T47D (cell line): ENCODE measurements around the gene RELN.
A peak's percentile ranks its signal among the peaks of the same experiment; 100 is the strongest.
"Not testable (repeated sequence)": the region's sequence is repeated elsewhere in the genome, so short reads cannot be mapped to it uniquely, and the experiment has no call there.

ENCODE experiments used
- DNase-seq, 2 experiments: peaks; one replicate each; pipeline versions ENCODE4 v3.0.0 to v3.0.0-alpha.2; 2011 to 2012; ENCODE audit warnings: low read depth in 1 of 2, low spot score in 1 of 2
- JUND ChIP-seq: IDR thresholded peaks from 2 replicates; pipeline ENCODE4 v1.6.1; 2012; ENCODE audit warnings: low read depth
- in situ Hi-C: cut with HindIII; loops from 2 replicates; pipeline ENCODE4 v1.10.0; 2016; ENCODE audit warnings: low sequenced_read_pairs, low pct_unique_long_range_greater_than_20kb

RELN gene

DNA sequence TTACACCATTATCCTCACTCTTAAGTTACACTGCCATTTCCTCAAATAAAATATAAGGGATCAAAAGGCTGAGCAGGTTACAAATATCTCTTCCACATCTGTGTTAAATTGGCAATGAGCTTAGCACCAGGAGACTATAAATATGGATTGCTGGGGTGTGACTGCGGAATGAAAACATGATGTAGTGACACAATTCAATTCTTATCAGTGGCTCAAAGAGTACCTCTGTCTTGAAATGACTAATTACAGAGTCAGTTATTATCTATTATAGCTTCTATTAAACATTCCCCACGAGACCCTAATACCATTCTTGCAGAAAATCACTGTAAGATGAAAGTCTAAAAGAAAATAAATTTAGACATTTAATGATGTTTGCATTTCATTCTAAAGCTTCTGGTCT lies 67.1 kb downstream of the RELN start:
- DNase-seq = no peak
- in situ Hi-C loops = no loop called here
- no peak for TF ChIP-seq JUND

DNA sequence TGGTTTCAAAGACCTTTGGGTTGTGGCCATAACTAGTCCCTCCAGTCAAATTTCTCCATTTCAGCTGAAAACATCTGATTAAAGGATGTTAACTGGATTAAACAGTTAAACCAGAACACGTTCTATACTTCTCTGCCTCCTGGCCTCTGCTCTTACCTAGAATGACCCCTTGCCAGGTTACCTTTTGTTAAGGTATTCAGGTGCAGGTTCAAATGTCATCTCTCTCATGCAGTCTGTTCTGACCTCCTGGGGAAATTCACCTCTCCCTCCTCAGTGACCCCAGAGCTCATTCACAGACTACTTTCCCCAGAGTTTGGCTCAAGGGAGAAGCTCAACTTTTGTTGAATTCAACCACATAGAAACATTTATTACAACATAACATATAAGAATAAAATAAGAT lies 67.8 kb downstream of the RELN start:
- no peak for DNase-seq
- TF ChIP-seq JUND = no peak
- in situ Hi-C loops = no loop called here

DNA sequence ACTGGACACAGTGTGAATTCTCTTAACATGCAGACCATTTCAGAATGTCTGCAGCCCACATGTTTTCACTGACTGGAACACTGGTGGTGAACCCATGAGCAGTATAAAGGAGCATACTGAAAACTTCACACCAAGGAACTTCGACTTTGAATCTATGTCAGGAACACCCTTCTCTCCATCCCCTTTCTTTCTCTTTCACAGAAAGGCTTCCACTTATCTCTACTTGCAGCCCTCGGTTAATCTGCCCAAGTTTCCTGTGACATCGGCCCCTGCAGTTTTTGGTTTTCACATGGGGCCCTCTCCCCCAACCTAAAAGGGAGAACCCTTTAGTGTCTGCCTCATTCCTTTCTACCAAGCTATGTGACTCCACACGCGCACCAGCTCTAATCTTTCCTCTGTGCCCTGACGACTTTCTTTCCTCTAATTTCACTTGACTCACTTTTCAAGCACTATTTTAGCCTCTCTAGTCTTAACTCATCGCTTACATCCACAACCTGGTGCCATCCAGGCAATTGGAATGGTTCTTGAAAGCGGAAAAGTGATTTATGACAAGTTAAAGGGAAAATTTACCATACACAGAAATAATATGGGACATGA lies 70.1 kb downstream of the RELN start:
- in situ Hi-C loops = no loop called here
- DNase-seq = no peak
- no peak for TF ChIP-seq JUND

DNA sequence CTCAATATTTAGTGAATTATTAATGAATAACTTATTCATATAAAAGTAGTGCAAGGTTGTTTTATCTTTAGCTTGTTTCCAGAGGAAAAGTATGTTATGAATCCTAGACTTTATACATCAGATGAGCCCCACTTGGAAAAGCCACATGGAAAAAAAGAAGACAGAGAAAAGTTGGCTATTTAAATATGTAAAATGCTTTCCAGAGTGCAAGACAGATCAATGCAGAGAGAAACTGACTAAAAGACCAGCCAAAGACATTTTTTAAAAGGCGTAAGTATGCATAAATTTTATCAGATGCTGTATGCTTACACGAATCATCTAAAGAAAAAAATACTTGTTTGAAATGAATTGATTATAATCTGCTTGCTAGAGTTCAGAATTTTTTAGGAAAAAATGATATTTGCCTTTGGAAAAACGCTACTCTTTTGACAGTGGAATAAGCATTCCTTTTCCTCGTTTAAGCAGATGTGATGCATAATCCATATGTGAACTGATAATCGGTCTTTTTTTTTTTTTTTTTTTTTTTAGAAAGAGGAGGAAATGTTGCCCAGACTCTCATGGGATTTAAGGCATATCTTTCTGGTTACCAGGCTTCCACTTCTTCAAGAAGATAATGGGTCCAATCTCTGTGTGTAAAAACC lies 70.7 kb downstream of the RELN start:
- TF ChIP-seq JUND = no peak
- DNase-seq = no peak
- in situ Hi-C loops = no loop called here

DNA sequence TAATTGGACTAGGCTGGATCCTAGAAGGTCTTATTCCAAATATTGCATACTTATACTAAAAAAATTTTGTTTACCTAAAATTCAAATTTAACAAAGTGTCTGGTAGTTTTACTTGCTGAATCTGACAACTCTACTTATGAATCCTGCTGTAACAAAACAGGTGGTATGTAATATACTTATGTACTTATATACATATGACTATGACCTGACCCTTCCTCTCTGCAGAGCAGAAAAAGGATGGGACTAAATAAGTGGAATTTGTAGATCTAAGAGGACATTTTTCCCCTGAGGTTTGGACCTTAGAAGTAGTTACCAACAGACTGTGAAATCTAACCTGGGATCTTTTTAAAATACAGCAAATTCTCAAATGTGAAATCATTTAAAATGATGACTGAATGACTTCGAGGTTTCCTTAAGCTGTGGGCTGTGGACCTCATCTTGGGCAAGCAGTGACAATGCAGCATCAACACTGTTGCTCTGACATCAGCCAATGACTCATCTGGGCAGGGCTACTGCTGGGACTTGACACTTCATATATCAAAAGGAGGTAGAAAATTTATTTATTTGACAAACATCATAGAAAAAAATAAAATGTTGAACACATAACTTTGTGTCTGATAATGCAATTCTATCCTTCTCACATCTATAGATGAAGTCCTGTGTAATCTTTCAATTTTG lies 73.6 kb downstream of the RELN start:
- no peak for DNase-seq
- in situ Hi-C loops = no loop called here

DNA sequence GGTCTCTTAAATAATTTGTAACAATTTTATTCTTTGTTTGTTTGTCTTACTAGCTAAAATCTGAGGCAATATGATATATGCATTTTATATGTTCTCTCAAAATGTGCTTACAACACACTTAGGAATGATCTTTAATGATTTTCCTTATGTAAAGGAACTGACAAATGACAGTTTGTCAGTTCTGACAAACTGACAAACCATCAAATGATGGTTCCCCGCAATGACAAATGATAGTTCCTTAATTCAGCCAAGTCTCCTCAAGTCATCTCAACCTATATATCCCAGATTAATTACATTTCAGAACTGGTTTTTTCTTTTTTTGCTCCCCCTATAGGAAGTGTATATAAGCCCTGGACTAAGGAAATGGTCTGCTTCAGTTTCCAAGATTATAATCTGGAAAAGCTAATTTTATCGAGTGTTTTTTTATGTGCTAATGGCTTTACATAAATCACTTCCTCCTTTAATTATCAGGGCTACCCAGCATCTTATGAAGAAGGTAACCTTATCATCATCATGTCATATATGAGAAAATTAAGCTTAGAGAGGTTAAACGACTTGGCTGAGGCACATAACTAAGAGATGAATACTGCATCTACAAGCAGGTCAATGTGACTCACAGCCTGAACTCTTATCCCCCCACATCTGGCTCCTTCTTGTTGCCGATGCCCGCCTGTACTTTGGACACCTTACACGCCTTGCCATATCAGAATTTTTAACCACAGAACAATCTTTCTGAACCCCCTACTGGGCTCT lies 75.1 kb downstream of the RELN start:
- in situ Hi-C loops = no loop called here

More for the DNA sequence above, 73.6 kb downstream of the RELN start:
- no peak for TF ChIP-seq JUND

DNA sequence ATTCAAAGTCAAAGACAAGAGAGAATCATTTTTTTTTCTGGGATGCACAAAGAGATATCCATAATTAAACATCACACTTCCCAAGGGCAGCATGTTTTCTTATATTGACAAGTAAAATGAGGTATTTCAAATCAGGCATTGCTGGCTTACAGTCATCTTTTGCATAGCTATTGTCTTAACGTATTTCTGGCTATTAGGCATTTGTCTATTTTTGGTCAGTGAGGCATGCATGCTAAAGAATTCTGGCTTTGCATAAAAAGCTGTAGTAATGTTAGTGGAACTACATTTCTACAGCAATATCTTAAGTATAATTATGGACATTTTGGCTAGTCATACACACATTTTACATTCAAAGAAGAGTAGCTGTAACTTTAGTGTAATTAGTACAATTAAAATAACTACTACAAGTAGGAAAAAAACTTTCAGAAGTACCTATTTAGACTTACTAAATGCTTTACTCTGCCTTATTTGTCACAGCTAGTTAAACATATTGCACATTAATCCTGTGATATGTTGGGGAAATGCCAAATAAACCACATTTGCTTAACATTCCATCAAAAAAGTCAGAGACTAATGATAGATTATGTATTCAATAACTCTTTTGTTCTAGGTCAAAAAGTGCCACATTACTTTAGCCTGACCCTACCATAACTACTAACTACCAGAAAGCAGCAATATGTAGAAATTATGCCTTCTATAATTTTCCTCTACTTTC lies 76.4 kb downstream of the RELN start:
- in situ Hi-C loops = no loop called here
- DNase-seq = no peak
- no peak for TF ChIP-seq JUND

More for the DNA sequence above, 75.1 kb downstream of the RELN start:
- DNase-seq = no peak
- no peak for TF ChIP-seq JUND

DNA sequence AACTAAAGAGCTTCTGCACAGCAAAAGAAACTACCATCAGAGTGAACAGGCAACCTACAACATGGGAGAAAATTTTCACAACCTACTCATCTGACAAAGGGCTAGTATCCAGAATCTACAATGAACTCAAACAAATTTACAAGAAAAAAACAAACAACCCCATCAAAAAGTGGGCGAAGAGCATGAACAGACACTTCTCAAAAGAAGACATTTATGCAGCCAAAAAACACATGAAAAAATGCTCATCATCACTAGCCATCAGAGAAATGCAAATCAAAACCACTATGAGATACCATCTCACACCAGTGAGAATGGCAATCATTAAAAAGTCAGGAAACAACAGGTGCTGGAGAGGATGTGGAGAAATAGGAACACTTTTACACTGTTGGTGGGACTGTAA lies 78.4 kb downstream of the RELN start:
- in situ Hi-C loops, DNase-seq: not testable (repeated sequence)

DNA sequence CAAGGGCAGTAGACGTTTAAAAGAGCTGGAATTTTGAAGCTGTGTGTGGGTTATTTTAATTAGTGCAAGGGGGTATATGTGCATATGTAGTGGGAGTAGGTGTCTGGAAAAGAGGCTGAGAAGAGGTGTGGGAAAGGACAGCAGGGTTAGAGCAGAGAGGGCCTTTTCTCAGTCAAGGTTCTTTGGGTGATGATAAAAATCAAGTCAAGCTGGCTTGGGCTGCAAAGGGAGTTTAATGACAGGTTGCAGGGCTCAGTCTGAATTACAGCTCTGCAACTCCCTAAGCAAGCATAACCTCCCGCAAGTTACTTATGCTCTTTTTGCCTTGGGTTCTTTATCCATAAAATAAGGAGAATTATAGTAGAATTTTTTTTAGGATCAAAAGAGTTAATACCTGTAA lies 83.5 kb downstream of the RELN start:
- in situ Hi-C loops = no loop called here
- TF ChIP-seq JUND = no peak
- DNase-seq = peak; percentile 1 to 36

DNA sequence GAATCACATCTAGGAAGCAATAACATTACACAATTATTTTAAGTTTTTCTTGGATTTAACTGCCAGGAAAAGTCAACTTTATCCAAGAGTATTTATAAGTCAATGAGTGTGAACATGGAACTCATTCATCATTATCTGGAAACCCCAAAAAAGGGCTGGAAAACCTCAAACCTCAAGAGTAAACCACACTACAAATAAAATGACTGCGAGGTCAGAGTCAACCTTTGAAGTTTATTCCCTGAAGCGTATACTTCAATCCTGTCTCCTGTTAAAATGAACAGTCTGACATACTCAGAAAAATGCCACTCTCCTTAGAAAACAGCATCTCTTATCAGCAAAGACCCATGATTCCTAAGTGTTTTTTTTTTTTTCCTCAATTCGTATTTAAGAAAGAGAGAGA lies 86.5 kb downstream of the RELN start:
- in situ Hi-C loops = no loop called here
- TF ChIP-seq JUND = no peak
- DNase-seq = no peak

DNA sequence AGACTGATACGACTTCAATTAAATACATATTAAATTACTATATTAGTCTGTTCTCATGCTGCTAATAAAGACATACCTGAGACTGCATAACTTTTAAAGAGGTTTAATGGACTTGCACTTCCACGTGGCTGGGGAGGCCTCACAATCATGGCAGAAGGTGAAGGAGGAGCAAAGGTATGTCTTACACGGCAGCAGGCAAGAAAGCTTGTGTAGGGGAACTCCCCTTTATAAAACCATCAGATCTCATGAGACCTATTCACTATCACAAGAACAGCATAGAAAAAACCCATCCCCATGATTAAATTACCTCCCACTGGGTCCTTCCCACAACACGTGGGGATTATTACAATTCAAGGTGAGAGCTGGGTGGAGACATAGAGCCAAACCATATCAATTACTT lies 92.6 kb downstream of the RELN start:
- DNase-seq, in situ Hi-C loops: not testable (repeated sequence)
